ENCODE data around the gene BCAR1.

The BCAR1 gene

GRCh38 chr16:75292691-75293090 lies 41.3 kb upstream of the BCAR1 start:
- in situ Hi-C loops (cut with MboI; ENCODE audit: low sequenced_read_pairs, unreplicated experiment) = no loop called here
- TF ChIP-seq CTCF (IDR thresholded peaks at IDR 0.05; ENCODE audit: borderline replicate concordance, control extremely low read depth, extremely low read depth, insufficient read depth, missing control alignments) = no peak
- DNase-seq (ENCODE audit: low spot score) = no peak

- in situ Hi-C loops (cut with MboI; ENCODE audit: low sequenced_read_pairs, unreplicated experiment) = no loop called here
- no peak for DNase-seq (ENCODE audit: low spot score)
- no peak for TF ChIP-seq CTCF (IDR thresholded peaks at IDR 0.05; ENCODE audit: borderline replicate concordance, control extremely low read depth, extremely low read depth, insufficient read depth, missing control alignments)
These were observed 37.8 kb upstream of the BCAR1 start for GRCh38 chr16:75289189-75289588.

GRCh38 chr16:75288596-75289120 lies 37.2 kb upstream of the BCAR1 start:
- DNase-seq (ENCODE audit: low spot score) = no peak
- TF ChIP-seq CTCF (IDR thresholded peaks at IDR 0.05; ENCODE audit: borderline replicate concordance, control extremely low read depth, extremely low read depth, insufficient read depth, missing control alignments) = no peak
- in situ Hi-C loops (cut with MboI; ENCODE audit: low sequenced_read_pairs, unreplicated experiment) = no loop called here

DNA sequence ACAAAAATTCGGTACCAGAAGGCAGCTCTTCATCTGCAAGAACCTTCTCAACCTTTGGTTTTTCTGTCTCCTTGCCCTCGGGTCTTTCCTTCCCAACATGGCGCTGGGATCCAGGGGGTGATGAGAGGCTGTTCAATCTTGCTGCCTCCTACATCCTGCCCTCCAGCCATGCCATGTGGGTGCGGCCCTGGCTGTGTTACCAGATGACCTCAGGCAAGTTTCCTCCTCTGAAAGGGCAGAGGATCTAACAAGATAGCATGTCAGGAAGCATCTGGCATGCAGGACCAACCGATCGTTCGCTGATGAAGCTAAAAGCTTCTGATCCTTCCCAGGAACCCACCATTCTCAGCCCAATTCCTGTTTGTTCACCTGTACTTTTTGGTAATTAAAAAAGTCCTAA lies 36.8 kb upstream of the BCAR1 start:
- TF ChIP-seq CTCF (IDR thresholded peaks at IDR 0.05; ENCODE audit: borderline replicate concordance, control extremely low read depth, extremely low read depth, insufficient read depth, missing control alignments) = no peak
- in situ Hi-C loops (cut with MboI; ENCODE audit: low sequenced_read_pairs, unreplicated experiment) = no loop called here
- no peak for DNase-seq (ENCODE audit: low spot score)

GRCh38 chr16:75287708-75288107 lies 36.3 kb upstream of the BCAR1 start:
- in situ Hi-C loops (cut with MboI; ENCODE audit: low sequenced_read_pairs, unreplicated experiment) = no loop called here
- no peak for DNase-seq (ENCODE audit: low spot score)
- TF ChIP-seq CTCF (IDR thresholded peaks at IDR 0.05; ENCODE audit: borderline replicate concordance, control extremely low read depth, extremely low read depth, insufficient read depth, missing control alignments) = no peak

DNA sequence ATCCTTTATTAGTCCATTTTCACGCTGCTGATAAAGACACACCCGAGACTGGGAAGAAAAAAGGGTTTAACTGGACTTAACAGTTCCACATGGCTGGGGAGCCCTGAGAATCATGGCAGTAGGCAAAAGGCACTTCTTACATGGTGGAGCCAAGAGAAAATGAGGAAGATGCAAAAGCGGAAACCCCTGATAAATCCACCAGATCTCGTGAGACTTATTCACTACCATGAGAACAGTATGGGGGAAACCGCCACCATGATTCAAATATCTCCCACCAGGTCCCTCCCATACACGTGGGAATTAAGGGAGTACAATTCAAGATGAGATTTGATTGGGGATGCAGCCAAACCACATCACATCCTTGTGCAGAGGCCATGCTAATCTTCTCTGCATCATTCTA lies 35.0 kb upstream of the BCAR1 start:
- no peak for TF ChIP-seq CTCF (IDR thresholded peaks at IDR 0.05; ENCODE audit: borderline replicate concordance, control extremely low read depth, extremely low read depth, insufficient read depth, missing control alignments)
- in situ Hi-C loops (cut with MboI; ENCODE audit: low sequenced_read_pairs, unreplicated experiment) = no loop called here
- DNase-seq (ENCODE audit: low spot score) = no peak
